ENCODE data around the gene AMACR.

GRCh38 chr5:34054400-34054729 lies 46.5 kb upstream of the AMACR start:
- TF ChIP-seq CTCF (IDR thresholded peaks at IDR 0.05; ENCODE audit: extremely low read depth in 1 of 2, insufficient read depth in 1 of 2, low read depth in 1 of 2, low read length in 2 of 2): no peak
- TF ChIP-seq FOS (IDR thresholded peaks at IDR 0.05; ENCODE audit: borderline replicate concordance, insufficient read depth, low read length): no peak
- no peak for TF ChIP-seq EZH2 (IDR thresholded peaks at IDR 0.05; ENCODE audit: borderline replicate concordance, low read depth, low read length, severe bottlenecking)
- TF ChIP-seq POLR2AphosphoS5 (IDR thresholded peaks at IDR 0.05; ENCODE audit: insufficient read depth, low read depth, low read length): no peak
- no peak for TF ChIP-seq POLR2A (IDR thresholded peaks at IDR 0.05; ENCODE audit: low read depth, low read length)
- no peak for TF ChIP-seq MYC (IDR thresholded peaks at IDR 0.05; ENCODE audit: low read depth, low read length)
- no peak for TF ChIP-seq GATA2 (IDR thresholded peaks at IDR 0.05; ENCODE audit: insufficient read depth, insufficient read length, low read depth, low read length)
- no peak for TF ChIP-seq MAX (IDR thresholded peaks at IDR 0.05; ENCODE audit: insufficient read depth, insufficient read length)
- no peak for TF ChIP-seq JUN (IDR thresholded peaks at IDR 0.05; ENCODE audit: borderline replicate concordance, insufficient read depth, insufficient read length, low read depth)
